HCT116 (cell line): ENCODE measurements around the gene FEV.

Experiments used
- CBX3 ChIP-seq: IDR thresholded peaks from 2 replicates; pipeline ENCODE4 v1.6.1; 2012; ENCODE audit warnings: low read depth
- CEBPB ChIP-seq: IDR thresholded peaks from 2 replicates; pipeline ENCODE4 v1.6.1; 2012; ENCODE audit warnings: low read depth
- ELF1 ChIP-seq: IDR thresholded peaks from 2 replicates; pipeline ENCODE4 v1.6.1; 2012; ENCODE audit warnings: low read depth, borderline replicate concordance
- EZH2 ChIP-seq: fragments of 200-600 bp; sonication (generic); IDR thresholded peaks from 2 replicates; pipeline ENCODE4 v1.6.1; 2017; ENCODE audit warnings: antibody characterized with exemption, mixed run types
- JUND ChIP-seq: IDR thresholded peaks from 2 replicates; pipeline ENCODE4 v1.6.1; 2012
- MAX ChIP-seq: IDR thresholded peaks from 2 replicates; pipeline ENCODE4 v1.6.1; 2012
- POLR2A ChIP-seq: IDR thresholded peaks from 2 replicates; pipeline ENCODE4 v1.7.0; 2011; ENCODE audit warnings: borderline replicate concordance; ENCODE audit not compliant: insufficient read depth, insufficient read length; ENCODE audit errors: extremely low read depth
- POLR2AphosphoS5 ChIP-seq: IDR thresholded peaks from 2 replicates; pipeline ENCODE4 v1.6.1; 2011; ENCODE audit warnings: mild to moderate bottlenecking, low read depth, low read length, moderate library complexity
- REST ChIP-seq: IDR thresholded peaks from 2 replicates; pipeline ENCODE4 v1.6.1; 2012; ENCODE audit warnings: low read depth
- SRF ChIP-seq: IDR thresholded peaks from 2 replicates; pipeline ENCODE4 v1.6.1; 2012; ENCODE audit warnings: low read depth
- YY1 ChIP-seq: IDR thresholded peaks from 2 replicates; pipeline ENCODE4 v1.6.1; 2011; ENCODE audit warnings: low read length, low read depth, moderate library complexity, mild to moderate bottlenecking; ENCODE audit not compliant: insufficient replicate concordance; ENCODE audit errors: extremely low read depth
- ZNF274 ChIP-seq: fragments of 200-500 bp; sonication (Bioruptor generic); IDR thresholded peaks from 2 replicates; pipeline ENCODE4 v1.6.1; 2014; ENCODE audit warnings: mild to moderate bottlenecking, low read depth, low read length, inconsistent platforms
- TF ChIP-seq, protein P1 (sequence below), 3 experiments: fragments of 200-600 bp in 1 of 3; sonication (generic) in 1 of 3; IDR thresholded peaks in 2 of 3; conservative IDR thresholded peaks in 1 of 3; 2 replicates each; pipeline ENCODE4 v1.5.1; 2012 to 2017; ENCODE audit warnings: low read depth in 2 of 3, low read length in 2 of 3, antibody characterized with exemption in 1 of 3, borderline replicate concordance in 1 of 3, control low read depth in 1 of 3, mild to moderate bottlenecking in 1 of 3, mixed read lengths in 1 of 3, mixed run types in 1 of 3, moderate library complexity in 1 of 3; ENCODE audit not compliant: insufficient read depth in 1 of 3

DNA sequence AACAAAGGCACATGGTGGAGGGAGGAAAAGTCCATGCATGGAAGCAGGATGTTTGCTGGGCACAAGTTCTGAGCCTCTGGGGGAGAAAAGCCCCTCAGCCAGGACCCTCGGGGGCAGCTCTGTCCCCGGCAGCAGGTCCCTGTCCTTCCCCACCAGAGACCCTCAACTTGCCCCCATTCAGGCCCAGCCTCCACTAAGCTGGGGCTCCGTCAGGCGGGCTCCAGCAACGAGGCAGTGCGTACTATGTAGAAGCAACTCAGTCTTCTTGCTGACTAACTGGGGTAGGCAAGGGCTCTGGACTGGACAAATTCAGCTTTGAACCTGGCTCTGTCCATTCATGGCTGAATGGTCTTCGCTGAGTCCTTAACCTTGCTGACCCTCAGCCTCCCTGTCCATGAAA is 33.3 kb upstream of the FEV start:
- TF ChIP-seq, protein P1, sequence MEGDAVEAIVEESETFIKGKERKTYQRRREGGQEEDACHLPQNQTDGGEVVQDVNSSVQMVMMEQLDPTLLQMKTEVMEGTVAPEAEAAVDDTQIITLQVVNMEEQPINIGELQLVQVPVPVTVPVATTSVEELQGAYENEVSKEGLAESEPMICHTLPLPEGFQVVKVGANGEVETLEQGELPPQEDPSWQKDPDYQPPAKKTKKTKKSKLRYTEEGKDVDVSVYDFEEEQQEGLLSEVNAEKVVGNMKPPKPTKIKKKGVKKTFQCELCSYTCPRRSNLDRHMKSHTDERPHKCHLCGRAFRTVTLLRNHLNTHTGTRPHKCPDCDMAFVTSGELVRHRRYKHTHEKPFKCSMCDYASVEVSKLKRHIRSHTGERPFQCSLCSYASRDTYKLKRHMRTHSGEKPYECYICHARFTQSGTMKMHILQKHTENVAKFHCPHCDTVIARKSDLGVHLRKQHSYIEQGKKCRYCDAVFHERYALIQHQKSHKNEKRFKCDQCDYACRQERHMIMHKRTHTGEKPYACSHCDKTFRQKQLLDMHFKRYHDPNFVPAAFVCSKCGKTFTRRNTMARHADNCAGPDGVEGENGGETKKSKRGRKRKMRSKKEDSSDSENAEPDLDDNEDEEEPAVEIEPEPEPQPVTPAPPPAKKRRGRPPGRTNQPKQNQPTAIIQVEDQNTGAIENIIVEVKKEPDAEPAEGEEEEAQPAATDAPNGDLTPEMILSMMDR (IDR thresholded peaks at IDR 0.05 in 2 of 3, conservative IDR thresholded peaks at IDR 0.05 in 1 of 3; ENCODE audit: borderline replicate concordance in 1 of 3, insufficient read depth in 1 of 3, low read depth in 2 of 3, low read length in 2 of 3): no peak
- TF ChIP-seq POLR2A (no peak), ZNF274 (no peak), EZH2 (no peak), POLR2AphosphoS5 (no peak), REST (no peak), SRF (no peak), CEBPB (no peak), MAX (no peak), YY1 (no peak), ELF1 (no peak), JUND (no peak), CBX3 (no peak)
